Retina (tissue), 1 donor: ENCODE measurements around the gene LMO2.
A peak's percentile ranks its signal among the peaks of the same experiment; 100 is the strongest.

ENCODE experiments used
- DNase-seq: peaks from one replicate; pipeline ENCODE4 v3.0.0-alpha.2; 2016

The LMO2 gene

GRCh38 chr11:33913991-33914390 is 22.1 kb upstream of the LMO2 start:
- DNase-seq, result no peak

GRCh38 chr11:33912405-33913361 is 20.8 kb upstream of the LMO2 start:
- peak; percentile 58 for DNase-seq

GRCh38 chr11:33910958-33911339 is 19.1 kb upstream of the LMO2 start:
- no peak for DNase-seq

- DNase-seq, result no peak
These were observed 18.6 kb upstream of the LMO2 start for GRCh38 chr11:33910296-33910957.

GRCh38 chr11:33909552-33909951 is 17.7 kb upstream of the LMO2 start:
- no peak for DNase-seq

GRCh38 chr11:33909150-33909549 is 17.3 kb upstream of the LMO2 start:
- DNase-seq, result no peak

- no peak for DNase-seq
These were observed 15.5 kb upstream of the LMO2 start for GRCh38 chr11:33907421-33907820.

GRCh38 chr11:33906484-33907186 is 14.8 kb upstream of the LMO2 start:
- DNase-seq, result peak; percentile 59

GRCh38 chr11:33904102-33904501 is 12.2 kb upstream of the LMO2 start:
- no peak for DNase-seq

- no peak for DNase-seq
These were observed 8.4 kb upstream of the LMO2 start for GRCh38 chr11:33900159-33900840.

GRCh38 chr11:33899400-33900037 is 7.6 kb upstream of the LMO2 start:
- no peak for DNase-seq

GRCh38 chr11:33898957-33899356 is 7.1 kb upstream of the LMO2 start:
- no peak for DNase-seq

- no peak for DNase-seq
These were observed 6.0 kb upstream of the LMO2 start for GRCh38 chr11:33897761-33898375.

- DNase-seq, result no peak
These were observed 5.0 kb upstream of the LMO2 start for GRCh38 chr11:33896911-33897310.

GRCh38 chr11:33895752-33896137 is 3.9 kb upstream of the LMO2 start:
- no peak for DNase-seq

- DNase-seq, result no peak
These were observed 2.5 kb upstream of the LMO2 start for GRCh38 chr11:33894398-33894746.

- DNase-seq, result no peak
These were observed 2.0 kb upstream of the LMO2 start for GRCh38 chr11:33893711-33894397.

- no peak for DNase-seq
These were observed 1.2 kb upstream of the LMO2 start for GRCh38 chr11:33892906-33893594.

- DNase-seq, result no peak
These were observed 2.0 kb downstream of the LMO2 start for GRCh38 chr11:33889821-33890378.

GRCh38 chr11:33889296-33889695 is 2.6 kb downstream of the LMO2 start:
- no peak for DNase-seq

GRCh38 chr11:33887886-33888285 is 4.0 kb downstream of the LMO2 start:
- DNase-seq, result no peak
